Activated CD8-positive, alpha-beta T cell treated with anti-CD3 and anti-CD28 coated beads, Interleukin-2, amount 10 ng/mL, durations not matched to agents 7 days and 5 days (primary cell): ENCODE data around the gene ERBIN. TPM values are rescaled to one million over a fixed set of nuclear protein-coding genes. Genes with fewer than 3 reads are reported as not detected.

ENCODE experiments used
- ATAC-seq: fragments of 150-1000 bp; cut with Tn5 transposase; one replicate; pipeline ENCODE4 v1.10.0; 2021; ENCODE audit warnings: moderate library complexity
- CTCF ChIA-PET: fragments of 350-600 bp; sonication (Branson Sonifier 250); formaldehyde crosslinking; loops from one replicate; lab custom pipeline; 2021; ENCODE audit warnings: antibody characterized with exemption; lab: Charles Lee
- POLR2A ChIA-PET: fragments of 350-600 bp; sonication (Branson Sonifier 250); formaldehyde crosslinking; loops from one replicate; lab custom pipeline; 2021; ENCODE audit warnings: antibody characterized with exemption; lab: Charles Lee
- DNase-seq: peaks from one replicate; pipeline ENCODE4 v3.0.0-alpha.2; 2020
- H3K27ac Mint-ChIP-seq: one replicate; pipeline ENCODE4 v1.8.0; 2021; ENCODE audit warnings: mild to moderate bottlenecking, mixed read lengths
- H3K27me3 Mint-ChIP-seq: one replicate; pipeline ENCODE4 v1.8.0; 2021; ENCODE audit warnings: low read depth, mixed read lengths
- H3K36me3 Mint-ChIP-seq: one replicate; pipeline ENCODE4 v1.8.0; 2021; ENCODE audit warnings: low read depth, mixed read lengths
- H3K4me1 Mint-ChIP-seq: one replicate; pipeline ENCODE4 v1.8.0; 2021; ENCODE audit warnings: low read depth, mixed read lengths
- H3K4me3 Mint-ChIP-seq: one replicate; pipeline ENCODE4 v1.8.0; 2021; ENCODE audit warnings: mild to moderate bottlenecking, mixed read lengths
- H3K9me3 Mint-ChIP-seq: one replicate; pipeline ENCODE4 v1.8.0; 2022; ENCODE audit warnings: mixed read lengths; ENCODE audit not compliant: insufficient read depth
- total RNA-seq, 2 experiments: library from RNA; stranded (reverse); gene quantifications; one replicate each; pipeline ENCODE4 v1.2.3, GENCODE V29; 2021

Gene ERBIN
- total RNA-seq, 2 experiments from 2014 or later = 44.8 to 46.9 TPM

GRCh38 chr5:65987982-65988381 is 61.6 kb downstream of the ERBIN start:
- no peak overlapping the region for H3K27ac Mint-ChIP-seq
- H3K36me3 Mint-ChIP-seq = peaks cover 8% of the 10 kb centered on the region
- H3K4me3 Mint-ChIP-seq = no peak overlapping the region
- ChIA-PET CTCF (no interaction called here), POLR2A (no interaction called here)
- no peak for ATAC-seq
- DNase-seq = no peak
- H3K27me3 Mint-ChIP-seq = no peaks in the 10 kb centered on the region
- H3K4me1 Mint-ChIP-seq = no peaks in the 10 kb centered on the region
- no peaks in the 10 kb centered on the region for H3K9me3 Mint-ChIP-seq

GRCh38 chr5:65989158-65989557 is 62.8 kb downstream of the ERBIN start:
- Mint-ChIP-seq H3K4me3 (no peak overlapping the region), H3K27ac (no peak overlapping the region), H3K36me3 (peaks cover 11% of the 10 kb centered on the region), H3K4me1 (no peaks in the 10 kb centered on the region), H3K9me3 (no peaks in the 10 kb centered on the region), H3K27me3 (no peaks in the 10 kb centered on the region)
- DNase-seq (no peak), ATAC-seq (no peak)
- POLR2A ChIA-PET = no interaction called here
- CTCF ChIA-PET = no interaction called here

- Mint-ChIP-seq H3K4me1 (no peaks in the 10 kb centered on the region), H3K9me3 (no peaks in the 10 kb centered on the region), H3K27me3 (no peaks in the 10 kb centered on the region), H3K36me3 (peaks cover 31% of the 10 kb centered on the region), H3K4me3 (no peak overlapping the region), H3K27ac (no peak overlapping the region)
- ATAC-seq (no peak), DNase-seq (no peak)
- CTCF ChIA-PET = no interaction called here
- POLR2A ChIA-PET = no interaction called here
Observed at GRCh38 chr5:65992630-65993029, 66.3 kb downstream of the ERBIN start.

- Mint-ChIP-seq H3K27me3 (no peaks in the 10 kb centered on the region), H3K27ac (no peak overlapping the region), H3K9me3 (no peaks in the 10 kb centered on the region), H3K4me1 (no peaks in the 10 kb centered on the region), H3K4me3 (no peak overlapping the region), H3K36me3 (peaks cover 28% of the 10 kb centered on the region)
- DNase-seq = no peak
- no peak for ATAC-seq
- CTCF ChIA-PET = no interaction called here
- POLR2A ChIA-PET = no interaction called here
Observed at GRCh38 chr5:65994117-65994786, 67.9 kb downstream of the ERBIN start.

DNA sequence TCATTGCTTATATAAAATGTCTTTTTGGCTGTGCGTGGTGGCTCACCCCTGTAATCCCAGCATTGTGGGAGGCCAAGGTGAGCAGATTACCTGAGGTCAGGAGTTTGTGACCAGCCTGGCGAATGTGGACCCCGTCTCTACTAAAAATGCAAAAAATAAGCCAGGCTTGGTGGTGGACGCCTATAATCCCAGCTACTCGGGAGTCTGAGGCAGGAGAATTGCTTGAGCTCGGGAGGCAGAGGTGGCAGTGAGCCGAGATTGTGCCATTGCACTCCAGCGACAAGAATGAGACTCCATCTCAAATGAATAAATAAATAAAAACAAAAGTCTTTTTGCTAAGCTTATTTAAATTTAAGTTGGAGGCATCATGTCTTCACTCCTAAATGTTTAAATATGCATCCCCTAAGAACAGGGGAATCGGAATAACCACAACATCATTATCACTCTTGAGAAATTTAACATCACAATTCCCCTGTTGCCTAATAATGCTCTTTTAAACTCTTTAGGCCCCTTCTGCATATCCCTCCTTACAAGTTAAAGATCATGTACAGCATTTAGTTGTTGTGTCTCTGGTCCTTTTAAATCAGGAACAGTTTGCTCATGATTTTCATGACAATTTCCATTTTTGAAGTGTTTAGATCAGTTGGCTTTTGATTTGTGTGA is 72.8 kb downstream of the ERBIN start:
- no peaks in the 10 kb centered on the region for H3K27me3 Mint-ChIP-seq
- no peak overlapping the region for H3K4me3 Mint-ChIP-seq
- no peak overlapping the region for H3K27ac Mint-ChIP-seq
- no peak for ATAC-seq
- DNase-seq = no peak
- no peaks in the 10 kb centered on the region for H3K9me3 Mint-ChIP-seq
- ChIA-PET CTCF (no interaction called here), POLR2A (no interaction called here)
- peaks cover 23% of the 10 kb centered on the region for H3K4me1 Mint-ChIP-seq
- H3K36me3 Mint-ChIP-seq = peaks cover 46% of the 10 kb centered on the region

DNA sequence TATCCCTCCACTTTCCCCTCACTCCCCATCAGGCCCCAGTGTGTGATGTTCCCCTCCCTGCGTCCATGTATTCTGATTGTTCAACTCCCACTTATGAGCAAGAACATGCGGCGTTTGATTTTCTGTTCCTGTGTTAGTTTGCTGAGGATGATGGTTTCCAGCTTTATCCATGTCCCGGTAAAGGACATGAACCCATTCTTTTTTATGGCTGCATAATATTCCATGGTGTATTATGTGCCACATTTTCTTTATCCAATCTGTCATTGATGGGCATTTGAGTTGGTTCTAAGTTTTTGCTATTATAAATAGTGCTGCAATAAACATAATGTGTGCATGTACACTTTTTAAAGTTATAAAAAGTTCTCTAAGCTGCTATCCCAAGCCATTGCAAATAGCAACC is 75.6 kb downstream of the ERBIN start:
- ATAC-seq = no peak
- no peak overlapping the region for H3K4me3 Mint-ChIP-seq
- peaks cover 48% of the 10 kb centered on the region for H3K36me3 Mint-ChIP-seq
- DNase-seq = no peak
- ChIA-PET CTCF (no interaction called here), POLR2A (no interaction called here)
- H3K27me3 Mint-ChIP-seq = no peaks in the 10 kb centered on the region
- H3K4me1 Mint-ChIP-seq = peaks cover 23% of the 10 kb centered on the region
- H3K9me3 Mint-ChIP-seq = no peaks in the 10 kb centered on the region
- no peak overlapping the region for H3K27ac Mint-ChIP-seq

- no peak overlapping the region for H3K4me3 Mint-ChIP-seq
- no peak overlapping the region for H3K27ac Mint-ChIP-seq
- peaks cover 45% of the 10 kb centered on the region for H3K36me3 Mint-ChIP-seq
- H3K9me3 Mint-ChIP-seq = no peaks in the 10 kb centered on the region
- POLR2A ChIA-PET = no interaction called here
- H3K27me3 Mint-ChIP-seq = no peaks in the 10 kb centered on the region
- DNase-seq (no peak), ATAC-seq (peak; percentile 49)
- CTCF ChIA-PET = no interaction called here
- peaks cover 23% of the 10 kb centered on the region for H3K4me1 Mint-ChIP-seq
Observed at GRCh38 chr5:66002415-66002814, 76.0 kb downstream of the ERBIN start.

DNA sequence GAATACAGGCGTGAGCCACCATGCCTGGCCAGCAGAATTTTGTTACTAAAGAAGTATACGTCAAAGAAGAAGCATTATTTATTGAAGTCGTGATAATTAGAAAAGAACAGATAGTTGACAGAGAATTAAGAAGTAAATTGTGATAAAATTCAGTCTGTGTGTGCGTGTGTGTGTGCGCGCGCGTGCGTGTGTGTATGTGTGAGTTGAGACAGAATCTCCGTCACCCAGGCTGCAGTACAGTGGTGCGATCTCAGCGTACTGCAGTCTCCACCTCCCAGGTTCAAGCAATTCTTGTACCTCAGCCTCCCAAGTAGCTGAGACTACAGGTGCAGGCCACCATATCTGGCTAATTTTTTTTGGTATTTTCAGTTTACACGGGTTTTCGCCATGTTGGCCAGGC is 77.8 kb downstream of the ERBIN start:
- no peak overlapping the region for H3K4me3 Mint-ChIP-seq
- H3K27me3 Mint-ChIP-seq = no peaks in the 10 kb centered on the region
- H3K4me1 Mint-ChIP-seq = peaks cover 24% of the 10 kb centered on the region
- peaks cover under 1% of the 10 kb centered on the region for H3K9me3 Mint-ChIP-seq
- peaks cover 48% of the 10 kb centered on the region for H3K36me3 Mint-ChIP-seq
- no peak overlapping the region for H3K27ac Mint-ChIP-seq
- ATAC-seq (no peak), DNase-seq (no peak)
- ChIA-PET CTCF (no interaction called here), POLR2A (no interaction called here)

DNA sequence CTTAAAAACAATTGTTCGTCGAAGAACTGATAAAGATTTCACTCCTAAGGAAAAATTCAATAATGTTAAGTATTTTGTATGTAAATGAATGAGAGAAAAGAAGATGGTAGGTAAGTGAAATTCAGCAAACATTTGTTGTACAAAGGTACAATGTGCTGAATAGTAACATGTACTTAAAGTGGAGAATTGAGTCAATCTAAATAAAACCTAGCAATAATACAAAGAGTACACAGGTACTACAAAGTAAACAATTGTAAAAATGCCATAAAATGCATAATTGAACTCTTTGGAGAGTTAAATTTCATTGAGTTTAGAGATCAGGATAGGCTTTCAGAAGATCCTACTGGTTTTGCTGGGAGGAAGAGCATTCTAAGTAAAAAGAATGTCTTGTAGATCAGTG is 82.9 kb downstream of the ERBIN start:
- H3K27me3 Mint-ChIP-seq = no peaks in the 10 kb centered on the region
- H3K4me3 Mint-ChIP-seq = no peak overlapping the region
- ChIA-PET POLR2A (no interaction called here), CTCF (no interaction called here)
- no peak for ATAC-seq
- DNase-seq = no peak
- peaks cover 5% of the 10 kb centered on the region for H3K9me3 Mint-ChIP-seq
- peaks cover 33% of the 10 kb centered on the region for H3K36me3 Mint-ChIP-seq
- peaks cover 21% of the 10 kb centered on the region for H3K4me1 Mint-ChIP-seq
- no peak overlapping the region for H3K27ac Mint-ChIP-seq

- ChIA-PET CTCF (no interaction called here), POLR2A (no interaction called here)
- ATAC-seq (no peak), DNase-seq (no peak)
- Mint-ChIP-seq H3K4me3 (no peak overlapping the region), H3K27me3 (no peaks in the 10 kb centered on the region), H3K27ac (no peak overlapping the region), H3K36me3 (peaks cover 25% of the 10 kb centered on the region), H3K9me3 (peaks cover 5% of the 10 kb centered on the region), H3K4me1 (peaks cover 21% of the 10 kb centered on the region)
Observed at GRCh38 chr5:66010476-66010875, 84.1 kb downstream of the ERBIN start.

DNA sequence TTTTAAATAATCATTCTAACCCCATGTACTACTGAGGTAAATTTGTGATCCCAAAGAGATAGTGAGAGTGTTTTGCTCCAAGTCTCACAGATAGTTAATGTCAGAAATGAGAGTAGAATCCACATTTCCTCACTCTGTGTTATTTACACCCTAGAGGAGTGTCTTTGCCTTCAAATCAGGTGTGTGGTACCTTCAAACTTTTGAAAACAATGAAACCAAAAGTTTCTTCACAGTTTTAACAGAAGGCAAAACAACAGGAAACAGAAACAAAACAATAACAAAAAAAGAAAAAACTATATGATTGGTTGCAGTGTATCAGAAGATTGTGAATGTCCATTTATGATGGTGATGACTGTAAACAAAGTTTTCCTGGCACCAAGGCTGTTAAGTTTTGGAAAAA is 85.9 kb downstream of the ERBIN start:
- Mint-ChIP-seq H3K36me3 (peaks cover 18% of the 10 kb centered on the region), H3K27me3 (no peaks in the 10 kb centered on the region), H3K4me1 (peaks cover 21% of the 10 kb centered on the region), H3K9me3 (peaks cover 5% of the 10 kb centered on the region), H3K4me3 (no peak overlapping the region), H3K27ac (peak overlapping the region; percentile 33)
- ATAC-seq (no peak), DNase-seq (no peak)
- ChIA-PET CTCF (no interaction called here), POLR2A (no interaction called here)

DNA sequence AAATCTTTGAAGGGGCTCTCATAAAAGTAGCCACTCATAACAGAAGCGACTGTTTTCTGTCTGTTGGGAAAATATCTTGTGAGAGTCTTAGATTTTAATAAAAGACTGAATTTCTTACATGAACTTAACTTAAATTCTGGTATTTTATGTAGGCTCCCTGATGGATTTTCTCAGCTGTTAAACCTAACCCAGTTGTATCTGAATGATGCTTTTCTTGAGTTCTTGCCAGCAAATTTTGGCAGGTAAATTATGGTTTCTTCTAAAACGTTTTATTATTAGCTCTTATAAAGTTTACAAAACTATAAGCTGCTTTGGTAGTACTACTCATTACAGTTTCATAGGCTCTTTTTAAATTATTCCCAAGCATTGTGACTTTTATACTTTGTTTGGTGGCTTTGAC is 87.0 kb downstream of the ERBIN start:
- CTCF ChIA-PET = no interaction called here
- H3K9me3 Mint-ChIP-seq = peaks cover 5% of the 10 kb centered on the region
- no peaks in the 10 kb centered on the region for H3K27me3 Mint-ChIP-seq
- POLR2A ChIA-PET = no interaction called here
- no peak overlapping the region for H3K27ac Mint-ChIP-seq
- DNase-seq = no peak
- no peak overlapping the region for H3K4me3 Mint-ChIP-seq
- no peak for ATAC-seq
- H3K36me3 Mint-ChIP-seq = peaks cover 23% of the 10 kb centered on the region
- peaks cover 27% of the 10 kb centered on the region for H3K4me1 Mint-ChIP-seq
